Prostate gland (tissue), 2 donors: ENCODE results near the gene FGF19. TPM values are rescaled to one million over a fixed set of nuclear protein-coding genes. Genes with fewer than 3 reads are reported as not detected.

ENCODE experiments used
- DNase-seq: peaks from one replicate; pipeline ENCODE4 v3.0.0-alpha.2; 2019; ENCODE audit warnings: low spot score
- H3K27ac ChIP-seq, 2 donors: fragments of 200-600 bp; sonication (generic); 2 replicates each; pipeline ENCODE4 v1.5.1; 2017 to 2019
- H3K27me3 ChIP-seq: fragments of 200-600 bp; sonication (generic); replicated peaks from 2 replicates; pipeline ENCODE4 v1.5.1; 2019; ENCODE audit not compliant: insufficient read depth
- H3K36me3 ChIP-seq, 2 donors: fragments of 200-600 bp; sonication (generic); 1 replicate in 1 of 2; 2 replicates in 1 of 2; pipeline versions ENCODE4 v1.5.1 to v1.8.1; 2017 to 2019
- H3K4me1 ChIP-seq: fragments of 200-600 bp; sonication (generic); replicated peaks from 2 replicates; pipeline ENCODE4 v1.5.1; 2019
- H3K4me3 ChIP-seq, 2 donors: fragments of 200-600 bp; sonication (generic); 2 replicates each; pipeline ENCODE4 v1.5.1; 2017 to 2019
- H3K9me3 ChIP-seq: fragments of 200-600 bp; sonication (generic); 2 replicates; pipeline ENCODE4 v1.5.1; 2017
- CTCF ChIP-seq, 4 experiments: fragments of 200-600 bp in 2 of 4; fragments of 450-650 bp in 2 of 4; sonication (generic) in 2 of 4; IDR thresholded peaks; 1 replicate in 3 of 4; 2 replicates in 1 of 4; pipeline ENCODE4 v1.5.1; 2016 to 2019; ENCODE audit warnings: antibody characterized with exemption in 4 of 4, mild to moderate bottlenecking in 2 of 4, moderate library complexity in 2 of 4
- POLR2A ChIP-seq: fragments of 450-650 bp; IDR thresholded peaks from one replicate; pipeline ENCODE4 v1.6.1; 2016; ENCODE audit warnings: antibody characterized with exemption, mild to moderate bottlenecking
- POLR2AphosphoS5 ChIP-seq: sonication (generic); formaldehyde crosslinking; IDR thresholded peaks from one replicate; pipeline ENCODE4 v1.6.1; 2017; ENCODE audit warnings: antibody characterized with exemption
- WGBS: methylation state at CpG from one replicate; pipeline ENCODE4 v1.1.5; 2018; 5-methylcytosine and 5-hydroxymethylcytosine counted together
- intact Hi-C: fragments of 100-400 bp; cut with DNase I; formaldehyde crosslinking; loops from one replicate; pipeline ENCODE4 v1.14.2; 2022
- total RNA-seq, 2 donors: library from RNA; depleted of rRNA; stranded (reverse); fragments of >200 nt; gene quantifications; one replicate each; pipeline ENCODE4 v1.1.0, GENCODE V29; 2016

Gene FGF19
- total RNA-seq, 2 donors from 2014 or later, result not detected

GRCh38 chr11:69686856-69687255 is 17.0 kb downstream of the FGF19 start:
- Histone ChIP-seq H3K4me3 (no peak overlapping the region), H3K27ac (no peak overlapping the region), H3K27me3 (no peaks in the 10 kb centered on the region), H3K9me3 (no peaks in the 10 kb centered on the region), H3K36me3 (no peaks in the 10 kb centered on the region), H3K4me1 (no peaks in the 10 kb centered on the region)
- TF ChIP-seq POLR2A (no peak), POLR2AphosphoS5 (no peak), CTCF (IDR thresholded peaks at IDR 0.05) (no peak)
- intact Hi-C loops, result loop anchor here (5.0 kb wide), 3 partner anchors 200 to 505 kb away; no protein-coding TSS in a partner anchor
- no peak for DNase-seq
- WGBS, result 94% methylated on average over 8 of the region's 8 CpGs

- DNase-seq, result no peak
- Histone ChIP-seq H3K36me3 (no peaks in the 10 kb centered on the region), H3K9me3 (no peaks in the 10 kb centered on the region), H3K27me3 (no peaks in the 10 kb centered on the region), H3K27ac (no peak overlapping the region), H3K4me1 (no peaks in the 10 kb centered on the region), H3K4me3 (no peak overlapping the region)
- intact Hi-C loops, result loop anchor here (5.0 kb wide), 3 partner anchors 201 to 506 kb away; no protein-coding TSS in a partner anchor
- TF ChIP-seq POLR2AphosphoS5, result no peak
- TF ChIP-seq CTCF (IDR thresholded peaks at IDR 0.05), result no peak
- TF ChIP-seq POLR2A, result no peak
- 76% methylated on average over 13 of the region's 13 CpGs for WGBS
Measured at GRCh38 chr11:69686452-69686851, 17.4 kb downstream of the FGF19 start.

DNA sequence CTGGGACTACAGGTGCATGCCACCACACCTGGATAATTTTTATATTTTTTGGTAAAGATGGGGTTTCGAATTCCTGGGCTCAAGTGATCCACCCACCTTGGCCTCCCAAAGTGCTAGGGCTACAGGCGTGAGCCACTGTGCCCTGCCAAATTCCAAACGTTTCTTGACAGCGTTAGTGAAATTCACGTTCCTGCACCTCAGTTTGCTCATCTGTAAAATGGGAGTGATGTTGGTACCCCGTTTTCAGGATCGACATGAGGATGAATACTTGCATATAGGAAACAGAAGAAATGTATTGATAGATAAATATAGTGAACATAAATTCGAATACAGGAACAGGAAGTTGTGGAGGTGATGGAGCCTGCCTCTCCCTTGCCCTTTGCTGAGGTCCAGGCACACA is 18.5 kb downstream of the FGF19 start:
- intact Hi-C loops, result loop anchor here (5.0 kb wide), 3 partner anchors 202 to 507 kb away; no protein-coding TSS in a partner anchor
- WGBS, result 73% methylated on average over 8 of the region's 8 CpGs

DNA sequence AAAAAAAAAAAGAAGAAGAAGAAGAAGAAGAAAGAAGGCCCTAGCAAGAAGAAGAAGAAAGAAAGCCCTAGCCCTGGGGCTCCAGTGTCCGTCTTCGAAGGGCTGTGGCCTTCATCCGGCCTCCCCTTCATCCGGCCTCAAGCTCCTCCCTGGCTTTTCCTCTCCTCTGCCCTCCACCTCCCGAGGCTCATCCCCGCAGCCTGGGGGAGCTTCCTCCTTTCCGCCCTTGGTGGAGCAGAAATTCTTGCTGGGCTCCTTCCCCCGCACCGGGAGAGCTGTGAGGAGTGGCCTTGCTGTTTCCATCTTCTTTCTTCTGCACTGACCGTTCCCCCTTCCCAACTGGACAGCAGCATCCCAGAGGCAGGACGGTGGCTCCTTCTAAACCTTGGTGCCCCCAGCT is 19.2 kb downstream of the FGF19 start:
- WGBS, result 82% methylated on average over 11 of the region's 11 CpGs
- Histone ChIP-seq H3K9me3 (no peaks in the 10 kb centered on the region), H3K27ac (no peak overlapping the region), H3K36me3 (no peaks in the 10 kb centered on the region), H3K27me3 (no peaks in the 10 kb centered on the region), H3K4me1 (no peaks in the 10 kb centered on the region), H3K4me3 (no peak overlapping the region)
- TF ChIP-seq POLR2A, result no peak
- no peak for TF ChIP-seq POLR2AphosphoS5
- no peak for TF ChIP-seq CTCF (IDR thresholded peaks at IDR 0.05)
- intact Hi-C loops, result loop anchor here (5.0 kb wide), 3 partner anchors 203 to 508 kb away; no protein-coding TSS in a partner anchor
- DNase-seq, result no peak

More for the DNA sequence above, 18.5 kb downstream of the FGF19 start:
- Histone ChIP-seq H3K4me3 (no peak overlapping the region), H3K9me3 (no peaks in the 10 kb centered on the region), H3K27me3 (no peaks in the 10 kb centered on the region), H3K4me1 (no peaks in the 10 kb centered on the region), H3K27ac (no peak overlapping the region), H3K36me3 (no peaks in the 10 kb centered on the region)
- TF ChIP-seq POLR2A (no peak), CTCF (IDR thresholded peaks at IDR 0.05) (no peak), POLR2AphosphoS5 (no peak)
- DNase-seq, result no peak

- no peaks in the 10 kb centered on the region for H3K27me3 ChIP-seq
- 66% methylated on average over 9 of the region's 9 CpGs for WGBS
- TF ChIP-seq POLR2AphosphoS5 (no peak), CTCF (IDR thresholded peaks at IDR 0.05) (peak in 3 of 4 experiments; percentile 24 to 62 (median 43)), POLR2A (no peak)
- H3K9me3 ChIP-seq, result no peaks in the 10 kb centered on the region
- no peak for DNase-seq
- H3K4me3 ChIP-seq, result no peak overlapping the region
- no peaks in the 10 kb centered on the region for H3K4me1 ChIP-seq
- H3K36me3 ChIP-seq, result no peaks in the 10 kb centered on the region
- H3K27ac ChIP-seq, result no peak overlapping the region
- intact Hi-C loops, result no loop called here
Measured at GRCh38 chr11:69683764-69684333, 20.0 kb downstream of the FGF19 start.
